Gastroesophageal sphincter (tissue), 4 donors: ENCODE data around the gene MXRA7. TPM values are rescaled to one million over a fixed set of nuclear protein-coding genes. Genes with fewer than 3 reads are reported as not detected.

Experiments
- ATAC-seq: fragments of 150-250 bp; one replicate; pipeline ENCODE4 v1.9.1; 2016; ENCODE audit warnings: mild to moderate bottlenecking, moderate library complexity
- H3K27ac ChIP-seq, 4 donors: fragments of 200-600 bp; sonication (generic) in 3 of 4; 1 replicate in 3 of 4; 2 replicates in 1 of 4; pipeline ENCODE4 v1.5.1; 2016 to 2019
- H3K27me3 ChIP-seq: fragments of 200-600 bp; sonication (generic); one replicate; pipeline ENCODE4 v1.5.1; 2019
- H3K36me3 ChIP-seq, 2 donors: fragments of 200-600 bp; sonication (generic); one replicate each; pipeline ENCODE4 v1.5.1; 2019; ENCODE audit warnings: control low read depth in 1 of 2
- H3K4me1 ChIP-seq, 3 donors: fragments of 200-600 bp; sonication (generic); 1 replicate in 2 of 3; 2 replicates in 1 of 3; pipeline ENCODE4 v1.5.1; 2016 to 2019; ENCODE audit warnings: control low read depth in 2 of 3
- H3K4me3 ChIP-seq, 2 donors: fragments of 200-600 bp; sonication (generic); one replicate each; pipeline ENCODE4 v1.5.1; 2019; ENCODE audit warnings: mild to moderate bottlenecking in 1 of 2, moderate library complexity in 1 of 2
- H3K9me3 ChIP-seq, 3 donors: fragments of 200-600 bp; sonication (generic); one replicate each; pipeline ENCODE4 v1.5.1; 2017 to 2019; ENCODE audit warnings: control low read depth in 2 of 3
- CTCF ChIP-seq, 4 experiments: fragments of 200-600 bp in 2 of 4; fragments of 450-650 bp in 2 of 4; sonication (generic) in 1 of 4; IDR thresholded peaks; one replicate each; pipeline ENCODE4 v1.5.1; 2017 to 2019; ENCODE audit warnings: antibody characterized with exemption in 4 of 4, mild to moderate bottlenecking in 2 of 4, moderate library complexity in 2 of 4
- EP300 ChIP-seq: sonication (generic); formaldehyde crosslinking; IDR thresholded peaks from one replicate; pipeline ENCODE4 v1.6.1; 2017; ENCODE audit warnings: antibody characterized with exemption, mild to moderate bottlenecking
- POLR2A ChIP-seq, 2 donors: fragments of 450-650 bp; IDR thresholded peaks; one replicate each; pipeline ENCODE4 v1.6.1; 2017; ENCODE audit warnings: antibody characterized with exemption in 2 of 2, mild to moderate bottlenecking in 2 of 2, moderate library complexity in 1 of 2
- POLR2AphosphoS5 ChIP-seq: sonication (generic); formaldehyde crosslinking; IDR thresholded peaks from one replicate; pipeline ENCODE4 v1.6.1; 2017; ENCODE audit warnings: antibody characterized with exemption
- WGBS, 2 donors: methylation state at CpG; one replicate each; pipeline ENCODE4 v1.1.5; 2018; ENCODE audit warnings: low coverage in 1 of 2; 5-methylcytosine and 5-hydroxymethylcytosine counted together
- small RNA-seq, 4 donors: library from RNA; depleted of rRNA; stranded (forward); fragments of <200 nt; gene quantifications; one replicate each; pipeline ENCODE3, GENCODE V24; 2016
- total RNA-seq, 4 donors: library from RNA; depleted of rRNA; stranded (reverse); fragments of >200 nt; gene quantifications; one replicate each; pipeline ENCODE4 v1.1.0, GENCODE V29; 2016

The MXRA7 gene
- total RNA-seq, 4 donors from 2014 or later, result 333 to 451 (median 412) TPM

GRCh38 chr17:76635039-76635438, 75.7 kb downstream of the MXRA7 start:
- no peaks in the 10 kb centered on the region for H3K4me1 ChIP-seq

DNA sequence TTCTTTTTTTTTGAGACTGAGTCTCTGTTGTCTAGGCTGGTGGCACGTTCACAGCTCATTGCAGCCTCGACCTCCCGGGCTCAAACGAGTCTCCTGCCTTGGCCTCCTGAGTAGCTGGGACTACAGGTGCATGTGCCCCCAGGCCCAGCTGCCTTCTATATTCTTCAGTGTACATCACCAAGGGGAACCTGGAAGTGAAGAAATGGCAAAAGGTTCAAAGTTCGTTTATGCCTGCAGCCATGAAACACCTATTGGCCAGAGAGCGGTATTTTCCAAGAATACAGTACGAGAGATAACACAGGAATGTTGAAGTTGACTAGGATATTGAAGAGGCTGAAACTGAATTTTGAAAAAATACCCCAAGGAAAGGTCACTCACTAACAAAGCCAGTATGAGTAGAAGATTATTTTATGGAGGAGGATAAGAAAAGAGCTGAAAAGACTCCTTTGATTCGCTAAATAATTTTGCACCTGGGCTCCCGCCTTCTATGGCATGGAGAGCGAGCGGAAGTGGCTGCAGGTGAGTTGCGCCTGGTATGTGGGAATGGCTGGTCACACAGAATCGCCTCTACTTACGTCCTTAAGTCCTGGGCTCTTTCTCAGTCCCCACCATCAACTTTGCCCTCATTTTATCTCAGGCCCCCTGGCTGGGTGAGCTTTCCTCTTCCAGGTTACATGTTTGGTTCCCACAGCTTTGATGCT, 77.0 kb downstream of the MXRA7 start:
- no peak for TF ChIP-seq POLR2A (IDR thresholded peaks at IDR 0.05)
- TF ChIP-seq EP300, result no peak
- TF ChIP-seq CTCF (IDR thresholded peaks at IDR 0.05), result no peak
- no peak for TF ChIP-seq POLR2AphosphoS5
- H3K36me3 ChIP-seq, result no peaks in the 10 kb centered on the region
- peaks cover 4% of the 10 kb centered on the region for H3K27me3 ChIP-seq
- H3K4me3 ChIP-seq, result no peak overlapping the region
- ATAC-seq, result no peak
- no peaks in the 10 kb centered on the region for H3K9me3 ChIP-seq
- WGBS, 2 donors, result 94 to 96% methylated on average over 7 to 14 of the region's 14 CpGs
- no peaks in the 10 kb centered on the region for H3K4me1 ChIP-seq
- no peak overlapping the region for H3K27ac ChIP-seq

More at GRCh38 chr17:76635039-76635438, 75.7 kb downstream of the MXRA7 start:
- no peak overlapping the region for H3K4me3 ChIP-seq
- H3K27me3 ChIP-seq, result peaks cover 9% of the 10 kb centered on the region
- WGBS, 2 donors, result 80 to 89% methylated on average over 3 to 4 of the region's 5 CpGs
- TF ChIP-seq POLR2AphosphoS5 (no peak), POLR2A (IDR thresholded peaks at IDR 0.05) (no peak), CTCF (IDR thresholded peaks at IDR 0.05) (no peak), EP300 (no peak)
- no peak overlapping the region for H3K27ac ChIP-seq
- no peaks in the 10 kb centered on the region for H3K36me3 ChIP-seq
- no peak for ATAC-seq
- H3K9me3 ChIP-seq, result no peaks in the 10 kb centered on the region

DNA sequence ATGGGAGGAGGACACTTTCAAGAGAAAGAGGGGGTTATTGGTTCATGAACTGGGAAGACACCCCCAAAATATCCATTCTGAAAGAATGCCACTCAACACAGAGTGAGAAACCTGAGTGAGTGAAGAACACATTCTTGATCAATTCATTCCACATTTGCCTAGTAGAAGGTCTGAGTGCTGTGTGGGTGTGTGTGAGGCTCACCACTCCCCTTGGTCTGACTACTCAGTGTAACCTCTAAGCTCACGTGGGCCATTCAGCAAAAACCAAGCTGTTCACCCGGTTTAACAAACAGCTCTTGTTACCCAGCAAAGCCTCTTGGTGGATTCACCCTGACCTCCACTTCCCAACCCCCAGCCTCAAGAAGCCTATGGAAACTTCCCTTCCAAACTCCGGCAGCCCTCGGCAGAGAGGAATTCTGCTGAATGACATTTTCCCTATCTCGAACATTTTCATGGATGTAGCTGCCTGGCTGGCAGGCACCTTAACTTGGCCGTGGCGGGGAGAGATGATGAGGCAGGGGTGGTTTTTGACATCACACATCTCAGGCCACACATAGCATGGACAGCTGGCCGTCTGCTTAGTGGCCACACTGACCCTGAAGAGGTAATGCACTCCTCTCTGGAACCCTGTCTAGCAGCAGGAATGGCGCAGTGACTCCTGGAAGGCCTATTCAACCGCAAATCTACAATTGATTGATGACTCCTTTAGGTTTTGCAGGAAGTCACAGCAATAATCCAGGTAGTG, 78.8 kb downstream of the MXRA7 start:
- TF ChIP-seq POLR2A (IDR thresholded peaks at IDR 0.05) (no peak), POLR2AphosphoS5 (no peak)
- Histone ChIP-seq H3K4me1 (no peaks in the 10 kb centered on the region), H3K9me3 (no peaks in the 10 kb centered on the region), H3K27ac (no peak overlapping the region), H3K27me3 (peaks cover 4% of the 10 kb centered on the region), H3K36me3 (no peaks in the 10 kb centered on the region), H3K4me3 (no peak overlapping the region)
- no peak for ATAC-seq
- 69 to 90% methylated on average over 5 to 6 of the region's 10 CpGs for WGBS, 2 donors

DNA sequence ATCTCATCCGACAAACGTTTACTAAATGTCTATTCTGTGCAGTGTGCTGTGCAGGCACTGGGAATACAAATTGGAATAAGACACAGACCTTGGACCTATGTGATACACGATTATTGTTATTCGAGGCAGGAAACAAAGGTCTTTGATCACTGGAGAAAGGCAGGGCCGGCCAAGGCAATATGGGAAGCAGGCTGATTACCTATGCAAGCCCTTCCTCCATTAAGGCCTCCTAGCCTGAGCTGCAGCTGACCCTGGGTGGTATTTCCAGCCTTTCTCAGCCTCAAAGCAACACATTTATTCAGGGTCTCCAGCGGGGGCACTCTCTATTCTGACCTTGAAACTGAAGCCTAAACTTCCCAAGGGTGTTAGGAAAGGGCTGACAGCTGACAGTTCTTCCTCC, 80.6 kb downstream of the MXRA7 start:
- WGBS, 2 donors, result 60 to 72% methylated on average over 1 to 6 of the region's 6 CpGs
- Histone ChIP-seq H3K4me1 (no peaks in the 10 kb centered on the region), H3K27me3 (peaks cover 4% of the 10 kb centered on the region), H3K4me3 (no peak overlapping the region), H3K27ac (no peak overlapping the region), H3K9me3 (no peaks in the 10 kb centered on the region), H3K36me3 (no peaks in the 10 kb centered on the region)
- TF ChIP-seq CTCF (IDR thresholded peaks at IDR 0.05) (no peak), EP300 (no peak), POLR2A (IDR thresholded peaks at IDR 0.05) (no peak), POLR2AphosphoS5 (no peak)
- ATAC-seq, result no peak

Small RNAs within 50 kb of the gene (small RNA-seq; reads per million reads assigned to genes)
- gene AC005837.3, result 0 reads per million in 4 donors
- 0 reads per million in 4 donors for gene RF02271
- gene RNU6-227P, result 0 to 0.27 (median 0) reads per million in 4 donors
- gene RNU6-97P, result 0 reads per million in 4 donors
- gene RNY4P36, result 0 to 3.0 (median 0.25) reads per million in 4 donors

Other genes starting within 250 kb of the MXRA7 start
- not detected for gene AANAT, start 243.4 kb downstream of the MXRA7 start, total RNA-seq
- gene RHBDF2, start 209.5 kb downstream of the MXRA7 start, total RNA-seq, result 10 to 100 TPM in 1 of 4 donors, 1 to 10 TPM in 3; 7.3 to 20.5 (median 8.5) TPM
- 10 to 100 TPM; 12.6 to 23.2 (median 18.8) TPM for gene CYGB, start 173.3 kb downstream of the MXRA7 start, total RNA-seq
- gene PRCD, start 170.9 kb downstream of the MXRA7 start, total RNA-seq, result 10 to 100 TPM in 1 of 4 donors, 1 to 10 TPM in 2, under 1 TPM in 1; 0.57 to 11.2 (median 2.3) TPM
- gene ST6GALNAC2, start 125.1 kb downstream of the MXRA7 start, total RNA-seq, result 10 to 100 TPM in 2 of 4 donors, 1 to 10 TPM in 2; 5.4 to 27.1 (median 10.6) TPM
- 1 to 10 TPM in 3 of 4 donors, under 1 TPM in 1; 0.47 to 9.6 (median 3.7) TPM for gene ST6GALNAC1, start 67.2 kb downstream of the MXRA7 start, total RNA-seq
- 10 to 100 TPM; 39.0 to 53.8 (median 47.2) TPM for gene JMJD6, start 15.6 kb upstream of the MXRA7 start, total RNA-seq
- gene METTL23, start 15.9 kb upstream of the MXRA7 start, total RNA-seq, result 10 to 100 TPM; 19.2 to 52.6 (median 25.1) TPM
- gene SRSF2, start 26.4 kb upstream of the MXRA7 start, total RNA-seq, result 100 to 1,000 TPM; 106 to 194 (median 148) TPM
- gene MFSD11, start 27.2 kb upstream of the MXRA7 start, total RNA-seq, result 10 to 100 TPM; 18.4 to 27.8 (median 20.9) TPM
- under 1 TPM; 0.12 to 0.81 (median 0.29) TPM for gene MGAT5B, start 157.4 kb upstream of the MXRA7 start, total RNA-seq